H9 (cell line): ENCODE results near the gene MUC5B. TPM values are rescaled to one million over a fixed set of nuclear protein-coding genes. Genes with fewer than 3 reads are reported as not detected.

Experiments
- DNase-seq: peaks from one replicate; pipeline ENCODE4 v3.0.0-alpha.2; 2017
- H2AFZ ChIP-seq: one replicate; pipeline ENCODE4 v1.6.1; 2013; ENCODE audit warnings: mild to moderate bottlenecking, low read length, control low read depth, moderate library complexity
- H2AK5ac ChIP-seq: 2 replicates; pipeline ENCODE4 v1.6.1; 2013; ENCODE audit warnings: low read length, control low read depth, mixed read lengths; ENCODE audit not compliant: insufficient read length
- H2BK120ac ChIP-seq: one replicate; pipeline ENCODE4 v1.6.1; 2013; ENCODE audit warnings: low read depth, mild to moderate bottlenecking, low read length, control low read depth, inconsistent platforms; ENCODE audit not compliant: poor library complexity, severe bottlenecking
- H2BK12ac ChIP-seq: 2 replicates; pipeline ENCODE4 v1.6.1; 2013; ENCODE audit warnings: low read length, control low read depth, mixed read lengths, low read depth; ENCODE audit not compliant: insufficient read length
- H2BK15ac ChIP-seq: 2 replicates; pipeline ENCODE4 v1.6.1; 2013; ENCODE audit warnings: low read depth, low read length, control low read depth
- H2BK20ac ChIP-seq: one replicate; pipeline ENCODE4 v1.6.1; 2013; ENCODE audit warnings: low read depth, mild to moderate bottlenecking, low read length, control low read depth, inconsistent platforms; ENCODE audit not compliant: poor library complexity, severe bottlenecking
- H2BK5ac ChIP-seq: 2 replicates; pipeline ENCODE4 v1.6.1; 2013; ENCODE audit warnings: low read length, control low read depth, mixed read lengths; ENCODE audit not compliant: insufficient read length
- H3K14ac ChIP-seq: 2 replicates; pipeline ENCODE4 v1.6.1; 2013; ENCODE audit warnings: low read length, control low read depth; ENCODE audit not compliant: insufficient read depth
- H3K18ac ChIP-seq: 2 replicates; pipeline ENCODE4 v1.6.1; 2013; ENCODE audit warnings: low read depth, mild to moderate bottlenecking, mixed read lengths, low read length, control low read depth; ENCODE audit not compliant: insufficient read length
- H3K23ac ChIP-seq: 2 replicates; pipeline ENCODE4 v1.6.1; 2013; ENCODE audit warnings: low read length, control low read depth, mixed read lengths, low read depth; ENCODE audit not compliant: insufficient read length
- H3K23me2 ChIP-seq: 2 replicates; pipeline ENCODE4 v1.6.1; 2013; ENCODE audit warnings: low read depth, mild to moderate bottlenecking, mixed read lengths, low read length, control low read depth; ENCODE audit not compliant: insufficient read length, poor library complexity, severe bottlenecking
- H3K27ac ChIP-seq: 2 replicates; pipeline ENCODE4 v1.5.1; 2013; ENCODE audit warnings: low read length, control low read depth, mixed read lengths, low read depth; ENCODE audit not compliant: insufficient read length
- H3K27me3 ChIP-seq: 2 replicates; pipeline ENCODE4 v1.6.1; 2013; ENCODE audit warnings: low read length, control low read depth, inconsistent platforms; ENCODE audit not compliant: insufficient read depth
- H3K4ac ChIP-seq: 2 replicates; pipeline ENCODE4 v1.6.1; 2013; ENCODE audit warnings: low read depth, mild to moderate bottlenecking, control low read depth, inconsistent platforms, low read length, moderate library complexity
- H3K4me1 ChIP-seq: 2 replicates; pipeline ENCODE4 v1.6.1; 2013; ENCODE audit warnings: low read length, control low read depth, inconsistent platforms; ENCODE audit not compliant: insufficient read depth
- H3K4me2 ChIP-seq: 2 replicates; pipeline ENCODE4 v1.6.1; 2013; ENCODE audit warnings: low read length, control low read depth, mixed read lengths; ENCODE audit not compliant: insufficient read length, insufficient read depth
- H3K56ac ChIP-seq: 2 replicates; pipeline ENCODE4 v1.6.1; 2013; ENCODE audit warnings: low read depth, mild to moderate bottlenecking, mixed read lengths, low read length, control low read depth; ENCODE audit not compliant: insufficient read length
- H3K79me1 ChIP-seq: 2 replicates; pipeline ENCODE4 v1.6.1; 2013; ENCODE audit warnings: low read depth, mild to moderate bottlenecking, moderate library complexity, low read length, control low read depth, inconsistent platforms; ENCODE audit not compliant: insufficient read depth, poor library complexity, severe bottlenecking
- H3K79me2 ChIP-seq: 2 replicates; pipeline ENCODE4 v1.6.1; 2013; ENCODE audit warnings: low read length, control low read depth, inconsistent platforms; ENCODE audit not compliant: insufficient read depth
- H3K9ac ChIP-seq: 2 replicates; pipeline ENCODE4 v1.6.1; 2013; ENCODE audit warnings: low read length, control low read depth, mixed read lengths; ENCODE audit not compliant: insufficient read length; ENCODE audit errors: extremely low read depth
- H3K9me3 ChIP-seq: one replicate; pipeline ENCODE4 v1.6.1; 2013; ENCODE audit warnings: low read depth, low read length, inconsistent platforms; ENCODE audit not compliant: control insufficient read depth
- H3T11ph ChIP-seq: one replicate; pipeline ENCODE4 v1.6.1; 2013; ENCODE audit warnings: mild to moderate bottlenecking, low read length, control low read depth, inconsistent platforms
- H4K20me1 ChIP-seq: one replicate; pipeline ENCODE4 v1.6.1; 2013; ENCODE audit not compliant: control insufficient read depth, insufficient read length, insufficient read depth
- H4K5ac ChIP-seq: 2 replicates; pipeline ENCODE4 v1.6.1; 2013; ENCODE audit warnings: low read depth, mild to moderate bottlenecking, mixed read lengths, low read length, control low read depth; ENCODE audit not compliant: insufficient read length
- H4K8ac ChIP-seq: replicated peaks from 2 replicates; pipeline ENCODE4 v1.6.1; 2013; ENCODE audit warnings: low read length, control low read depth, mixed read lengths, low read depth; ENCODE audit not compliant: insufficient read length
- H4K91ac ChIP-seq: 2 replicates; pipeline ENCODE4 v1.6.1; 2013; ENCODE audit warnings: low read depth, mild to moderate bottlenecking, moderate library complexity, mixed read lengths, low read length, control low read depth; ENCODE audit not compliant: insufficient read length
- H3K27ac Mint-ChIP-seq, 3 experiments: 2 replicates in 2 of 3; 3 replicates in 1 of 3; pipeline ENCODE4 v1.8.0; 2020 to 2021; ENCODE audit warnings: mixed read lengths in 3 of 3, mild to moderate bottlenecking in 1 of 3, moderate library complexity in 1 of 3
- H3K27me3 Mint-ChIP-seq: 2 replicates; pipeline ENCODE4 v1.8.0; 2021; ENCODE audit warnings: low read depth, mild to moderate bottlenecking, moderate library complexity, mixed read lengths
- H3K36me3 Mint-ChIP-seq, 3 experiments: 2 replicates in 2 of 3; 3 replicates in 1 of 3; pipeline ENCODE4 v1.8.0; 2020 to 2021; ENCODE audit warnings: low read depth in 3 of 3, mixed read lengths in 3 of 3; ENCODE audit not compliant: insufficient read depth in 1 of 3
- H3K4me1 Mint-ChIP-seq, 2 experiments: 2 replicates each; pipeline ENCODE4 v1.8.0; 2020; ENCODE audit warnings: mixed read lengths in 2 of 2
- H3K4me3 Mint-ChIP-seq, 2 experiments: 2 replicates in 1 of 2; 3 replicates in 1 of 2; pipeline ENCODE4 v1.8.0; 2020 to 2021; ENCODE audit warnings: mild to moderate bottlenecking in 2 of 2, mixed read lengths in 2 of 2, moderate library complexity in 1 of 2
- H3K9me3 Mint-ChIP-seq, 2 experiments: 2 replicates in 1 of 2; 3 replicates in 1 of 2; pipeline ENCODE4 v1.8.0; 2020; ENCODE audit warnings: mild to moderate bottlenecking in 2 of 2, mixed read lengths in 2 of 2, moderate library complexity in 1 of 2
- CTCF ChIP-seq: fragments of 200-600 bp; sonication (generic); conservative IDR thresholded peaks from 3 replicates; pipeline ENCODE4 v1.8.0; 2021; ENCODE audit warnings: antibody characterized with exemption, mild to moderate bottlenecking
- WGBS: extraction: QIAGEN DNeasy Blood & Tissue Kit; methylation state at CpG from one replicate; pipeline ENCODE4 v1.1.7; 2013; ENCODE audit warnings: missing lambda C conversion rate, low lambda C conversion rate, mixed read lengths; ENCODE audit not compliant: insufficient read length; ENCODE audit errors: extremely low coverage; 5-methylcytosine and 5-hydroxymethylcytosine counted together
- total RNA-seq: library from RNA; stranded (reverse); gene quantifications from 2 replicates; pipeline ENCODE4 v1.2.1, GENCODE V29; 2021

MUC5B gene
- total RNA-seq, 1 experiment from 2014 or later: not detected

- H3T11ph ChIP-seq: no peak overlapping the region
- H2BK5ac ChIP-seq: no peak overlapping the region
- H2BK120ac ChIP-seq: no peak overlapping the region
- H3K4ac ChIP-seq: no peak overlapping the region
- no peak overlapping the region for H4K8ac ChIP-seq
- H3K23me2 ChIP-seq: no peaks in the 10 kb centered on the region
- no peak overlapping the region for H4K91ac ChIP-seq
- no peak overlapping the region for H3K4me3 Mint-ChIP-seq
- H3K9me3 Mint-ChIP-seq: peaks cover 17 to 18% of the 10 kb centered on the region in 2 experiments
- H2BK12ac ChIP-seq: no peak overlapping the region
- WGBS: no CpG with 5 or more reads among the region's 8 CpGs
- H4K20me1 ChIP-seq: no peaks in the 10 kb centered on the region
- no peak overlapping the region for H3K14ac ChIP-seq
- H3K27me3 Mint-ChIP-seq: peaks cover 22% of the 10 kb centered on the region
- no peak overlapping the region for H3K27ac ChIP-seq
- H3K4me2 ChIP-seq: no peak overlapping the region
- no peak overlapping the region for H4K5ac ChIP-seq
- H2AK5ac ChIP-seq: no peak overlapping the region
- H3K23ac ChIP-seq: no peak overlapping the region
- DNase-seq: peak; percentile 15
- no peak overlapping the region for H2BK20ac ChIP-seq
- H3K27ac Mint-ChIP-seq: 0 out of 7 replicates have a peak overlapping the region, but pooled peaks of 1 of the 3 experiments have one; percentile 33
- H3K4me1 Mint-ChIP-seq: no peaks in the 10 kb centered on the region
- no peaks in the 10 kb centered on the region for H3K27me3 ChIP-seq
- TF ChIP-seq CTCF: no peak
- H2AFZ ChIP-seq: no peak overlapping the region
- H3K9me3 ChIP-seq: peaks cover 8% of the 10 kb centered on the region
- H3K9ac ChIP-seq: no peak overlapping the region
- no peaks in the 10 kb centered on the region for H3K4me1 ChIP-seq
- H3K79me2 ChIP-seq: no peaks in the 10 kb centered on the region
- H2BK15ac ChIP-seq: no peak overlapping the region
- H3K36me3 Mint-ChIP-seq: no peaks in the 10 kb centered on the region; a peak in 2 of 7 replicates
- no peaks in the 10 kb centered on the region for H3K79me1 ChIP-seq
- no peak overlapping the region for H3K56ac ChIP-seq
- no peak overlapping the region for H3K18ac ChIP-seq
Observed at GRCh38 chr11:1205987-1206331, 16.9 kb upstream of the MUC5B start.
